Stimulated activated CD4-positive, alpha-beta T cell treated with anti-CD3 and anti-CD28 coated beads, Interleukin-1b, Interleukin-23, amount 100 ng/mL, for 1 hour (primary cell): Measurements from ENCODE around the gene DAND5.

Experiments used
- DNase-seq, 2 donors: peaks; one replicate each; pipeline ENCODE4 v3.0.0-alpha.2; 2020; ENCODE audit warnings: low read depth in 2 of 2

Gene DAND5

DNA sequence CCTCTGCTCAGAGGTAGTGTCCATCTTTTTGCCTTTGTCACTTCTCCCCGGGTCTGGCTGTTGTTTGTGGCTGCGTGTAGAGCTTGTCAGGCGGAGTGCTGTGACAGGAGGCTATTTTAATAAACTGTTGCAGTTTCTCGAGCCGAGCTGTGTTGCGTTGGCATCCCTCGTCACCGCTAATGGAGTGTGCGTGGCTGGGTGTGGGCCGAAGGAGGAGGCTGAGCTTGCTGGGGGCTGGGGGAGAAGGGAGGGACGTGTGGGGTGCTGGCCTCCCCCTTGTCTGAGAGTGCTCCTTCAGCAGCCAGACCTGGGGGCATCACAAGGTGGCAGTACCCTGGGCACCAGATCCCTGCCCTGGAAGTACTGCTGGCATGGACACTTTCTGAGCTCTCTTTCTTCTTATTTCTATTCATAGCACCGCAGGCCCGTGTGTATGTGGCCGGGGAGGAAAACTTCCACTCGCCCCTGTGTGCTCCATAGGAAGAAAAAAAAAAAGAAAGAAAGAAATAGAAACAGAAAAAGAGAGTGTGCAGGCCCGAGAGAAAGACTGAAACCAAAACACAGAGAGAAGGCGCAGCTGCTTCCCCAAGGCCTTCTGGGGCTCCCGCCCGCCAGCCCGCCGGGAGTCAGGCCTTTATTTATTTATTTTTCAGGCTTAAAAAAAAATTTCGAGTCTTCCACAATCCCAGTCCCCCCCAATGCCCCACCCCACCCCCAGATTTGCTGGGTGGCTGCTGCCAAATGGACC, 52.9 kb downstream of the DAND5 start:
- DNase-seq, result no peak

DNA sequence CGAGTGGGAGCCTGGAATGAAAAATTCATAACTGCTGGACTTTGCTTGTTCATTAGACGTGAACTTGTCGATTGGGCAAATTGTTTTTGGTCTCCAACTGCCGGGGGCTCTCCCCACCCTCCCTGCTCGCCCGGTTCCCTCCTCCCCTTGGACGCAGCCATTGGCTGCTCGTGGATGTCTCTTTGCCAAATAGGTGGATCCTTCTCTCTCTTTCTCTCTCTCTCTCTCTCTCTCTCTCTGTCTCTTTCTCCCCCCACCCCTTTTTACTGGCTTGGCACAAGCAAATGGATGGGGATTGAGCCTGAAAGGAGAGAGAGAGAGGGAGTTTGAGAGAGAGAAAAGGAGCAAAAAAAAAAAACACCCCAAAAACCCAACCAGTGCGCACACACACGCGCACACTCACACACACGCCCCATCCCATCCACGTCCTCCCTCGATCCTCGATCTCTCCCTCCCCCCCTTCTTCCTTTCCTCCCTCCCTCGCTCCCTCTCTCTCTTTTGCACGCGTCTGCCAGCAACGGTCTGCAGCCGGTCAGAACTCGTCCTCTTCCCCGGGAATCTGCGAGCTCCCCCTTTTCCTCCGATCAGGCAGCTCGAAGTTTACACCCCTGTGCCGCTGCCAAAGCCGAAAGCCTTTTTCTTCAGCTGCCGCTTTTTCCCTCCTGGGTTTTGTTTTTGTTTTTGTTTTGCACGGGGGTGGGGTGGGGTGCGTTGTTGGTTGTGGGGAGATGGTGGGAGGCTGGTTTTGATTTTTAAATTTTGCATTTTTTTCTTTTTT, 53.7 kb downstream of the DAND5 start:
- no peak for DNase-seq

DNA sequence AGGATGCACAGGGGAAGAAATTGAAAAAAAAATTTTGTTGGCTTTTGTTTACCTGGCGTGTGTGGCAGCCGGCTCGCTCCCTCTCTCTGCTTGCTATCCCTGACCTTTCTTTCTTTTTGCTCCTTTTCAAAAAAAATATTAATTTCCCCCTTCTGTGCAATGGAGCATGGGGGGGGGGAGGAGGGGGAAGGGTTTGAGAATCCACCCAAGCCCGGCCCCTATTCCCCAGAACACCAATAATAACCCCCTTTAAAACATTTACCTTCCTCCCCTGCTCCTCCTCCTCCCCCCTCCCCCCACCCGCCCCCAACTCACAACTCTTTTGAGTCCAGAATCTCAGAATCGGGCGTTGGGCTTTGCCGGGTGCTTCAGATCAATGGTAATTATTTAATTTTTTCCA, 54.3 kb downstream of the DAND5 start:
- no peak for DNase-seq
